HepG2 (cell line): ENCODE results near the gene ATP2A2. TPM values are rescaled to one million over a fixed set of nuclear protein-coding genes. Genes with fewer than 3 reads are reported as not detected.

Experiments used
- ATAC-seq: fragments of 200-7000 bp; cut with Tn5 transposase; 3 replicates; pipeline ENCODE4 v1.9.1; 2020; ENCODE audit warnings: mild to moderate bottlenecking, moderate library complexity
- BruUV-seq: library from RNA; stranded (reverse); fragments of 400-500 nt; replicated peaks from 2 replicates; lab custom pipeline; 2021; lab: Mats Ljungman, UMichigan
- CTCF ChIA-PET: fragments of 300-600 bp; formaldehyde crosslinking; extraction: SDS; loops from one replicate; lab custom pipeline; 2021; ENCODE audit warnings: low total read pairs, inconsistent platforms, low intra/inter-chr PET ratio; lab: Yijun Ruan, JAX
- POLR2A ChIA-PET: fragments of 350-600 bp; sonication (Branson Sonifier 250); formaldehyde crosslinking; loops from one replicate; lab custom pipeline; 2020; ENCODE audit warnings: antibody characterized with exemption, inconsistent platforms; lab: Yijun Ruan, JAX
- DNase-seq: peaks from one replicate; pipeline ENCODE4 v3.0.0-alpha.2; 2015; ENCODE audit warnings: low spot score
- FAIRE-seq: peaks from 3 replicates; lab custom pipeline; 2011; peaks lifted over from hg19 to GRCh38; lab: Jason Lieb, UNC
- H2AFZ ChIP-seq: one replicate; pipeline ENCODE4 v1.6.1; 2011; ENCODE audit warnings: low read length, inconsistent platforms
- H3K27ac ChIP-seq: fragments of 300-600 bp; 3 replicates; pipeline ENCODE4 v1.8.0; 2011; ENCODE audit warnings: mixed run types, mild to moderate bottlenecking, mixed read lengths, low read length, inconsistent platforms; ENCODE audit not compliant: insufficient read depth; ENCODE audit errors: extremely low read length
- H3K27me3 ChIP-seq, 2 experiments: fragments of 200-600 bp in 1 of 2; 2 replicates in 1 of 2; 3 replicates in 1 of 2; pipeline versions ENCODE4 v1.6.0 to v1.8.0; 2011; ENCODE audit warnings: low read length in 2 of 2, mild to moderate bottlenecking in 2 of 2, moderate library complexity in 2 of 2, inconsistent platforms in 1 of 2; ENCODE audit not compliant: insufficient read depth in 2 of 2, control insufficient read depth in 1 of 2
- H3K36me3 ChIP-seq, 2 experiments: fragments of 200-600 bp in 1 of 2; replicated peaks in 1 of 2; 2 replicates in 1 of 2; 3 replicates in 1 of 2; pipeline versions ENCODE4 v1.5.1 to v1.8.0; 2011; ENCODE audit warnings: low read length in 2 of 2, inconsistent platforms in 1 of 2; ENCODE audit not compliant: insufficient read depth in 2 of 2, control insufficient read depth in 1 of 2
- H3K4me1 ChIP-seq: 2 replicates; pipeline ENCODE4 v1.5.1; 2012; ENCODE audit warnings: low read length, inconsistent platforms; ENCODE audit not compliant: insufficient read depth
- H3K4me2 ChIP-seq: 2 replicates; pipeline ENCODE4 v1.6.0; 2011; ENCODE audit warnings: low read depth, low read length, inconsistent platforms
- H3K4me3 ChIP-seq, 3 experiments: fragments of 200-600 bp in 1 of 3; sonication (generic), shearing (Covaris generic) in 1 of 3; replicated peaks in 1 of 3; 2 replicates each; pipeline ENCODE4 v1.5.1; 2011 to 2016; ENCODE audit warnings: low read length in 3 of 3, inconsistent platforms in 2 of 3, low read depth in 2 of 3, mild to moderate bottlenecking in 2 of 3, control low read depth in 1 of 3, mixed read lengths in 1 of 3; ENCODE audit not compliant: insufficient read depth in 1 of 3
- H3K79me2 ChIP-seq: one replicate; pipeline ENCODE4 v1.6.1; 2011; ENCODE audit warnings: low read length, inconsistent platforms; ENCODE audit not compliant: insufficient read depth
- H3K9ac ChIP-seq: 2 replicates; pipeline ENCODE4 v1.6.0; 2011; ENCODE audit warnings: mild to moderate bottlenecking, low read depth, low read length, inconsistent platforms; ENCODE audit not compliant: insufficient read depth
- H3K9me3 ChIP-seq: 2 replicates; pipeline ENCODE4 v1.5.1; 2012; ENCODE audit warnings: mild to moderate bottlenecking, low read length
- H4K20me1 ChIP-seq: 2 replicates; pipeline ENCODE4 v1.6.0; 2011; ENCODE audit warnings: inconsistent platforms, mild to moderate bottlenecking, low read length, moderate library complexity; ENCODE audit not compliant: insufficient read depth
- ATF7 ChIP-seq, 2 experiments: fragments of 450-650 bp in 1 of 2; sonication (generic) in 1 of 2; formaldehyde crosslinking in 1 of 2; IDR thresholded peaks; 2 replicates each; pipeline versions ENCODE4 v1.4.0 to v1.6.1; 2016 to 2020; ENCODE audit warnings: antibody characterized with exemption in 1 of 2, mild to moderate bottlenecking in 1 of 2, missing genetic modification reagents in 1 of 2
- CEBPG ChIP-seq: IDR thresholded peaks from 2 replicates; pipeline ENCODE4 v1.6.1; 2016
- FOXO1 ChIP-seq: sonication (generic); formaldehyde crosslinking; IDR thresholded peaks from 2 replicates; pipeline ENCODE4 v1.4.0; 2020; ENCODE audit warnings: missing genetic modification reagents
- GPN1 ChIP-seq: sonication (generic); formaldehyde crosslinking; IDR thresholded peaks from 2 replicates; pipeline ENCODE4 v1.5.1; 2020; ENCODE audit warnings: missing genetic modification reagents, borderline replicate concordance
- MXI1 ChIP-seq: IDR thresholded peaks from 3 replicates; pipeline ENCODE4 v1.6.1; 2012; ENCODE audit warnings: low read depth, low read length, inconsistent platforms, borderline replicate concordance
- NFRKB ChIP-seq: fragments of 450-650 bp; IDR thresholded peaks from 2 replicates; pipeline ENCODE4 v1.6.1; 2017
- RNF2 ChIP-seq: fragments of 450-650 bp; conservative IDR thresholded peaks from 2 replicates; pipeline ENCODE4 v1.6.1; 2016; ENCODE audit warnings: low read depth
- SOX5 ChIP-seq: IDR thresholded peaks from 2 replicates; pipeline ENCODE4 v1.6.1; 2016; ENCODE audit warnings: borderline replicate concordance
- STAT5B ChIP-seq: sonication (generic); formaldehyde crosslinking; IDR thresholded peaks from 2 replicates; pipeline ENCODE4 v1.4.0; 2020; ENCODE audit warnings: missing genetic modification reagents
- ZBTB2 ChIP-seq: sonication (generic); formaldehyde crosslinking; IDR thresholded peaks from 2 replicates; pipeline ENCODE4 v1.8.0; 2022; ENCODE audit warnings: low read depth, missing genetic modification reagents
- ZKSCAN5 ChIP-seq: sonication (generic); formaldehyde crosslinking; IDR thresholded peaks from 2 replicates; pipeline ENCODE4 v1.5.1; 2020; ENCODE audit warnings: mild to moderate bottlenecking, missing genetic modification reagents
- ZNF292 ChIP-seq: sonication (generic); formaldehyde crosslinking; IDR thresholded peaks from 2 replicates; pipeline ENCODE4 v1.8.1; 2022; ENCODE audit warnings: mild to moderate bottlenecking, low read depth, missing genetic modification reagents, borderline replicate concordance
- ZNF329 ChIP-seq: sonication (generic); formaldehyde crosslinking; IDR thresholded peaks from 2 replicates; pipeline ENCODE4 v1.9.0; 2021; ENCODE audit warnings: low read depth, mild to moderate bottlenecking, missing genetic modification reagents
- ZNF343 ChIP-seq: sonication (generic); formaldehyde crosslinking; IDR thresholded peaks from 2 replicates; pipeline ENCODE4 v1.4.0; 2020; ENCODE audit warnings: mild to moderate bottlenecking, missing genetic modification reagents
- ZNF556 ChIP-seq: sonication (generic); formaldehyde crosslinking; IDR thresholded peaks from 2 replicates; pipeline ENCODE4 v1.4.0; 2020; ENCODE audit warnings: mild to moderate bottlenecking, missing genetic modification reagents, borderline replicate concordance
- ZNF567 ChIP-seq: sonication (generic); formaldehyde crosslinking; IDR thresholded peaks from 2 replicates; pipeline ENCODE4 v1.8.1; 2023; ENCODE audit warnings: mild to moderate bottlenecking, missing genetic modification reagents, borderline replicate concordance
- ZNF577 ChIP-seq: sonication (generic); formaldehyde crosslinking; IDR thresholded peaks from 2 replicates; pipeline ENCODE4 v1.4.0; 2020; ENCODE audit warnings: mild to moderate bottlenecking, low read depth, missing genetic modification reagents, borderline replicate concordance
- ZNF598 ChIP-seq: sonication (generic); formaldehyde crosslinking; IDR thresholded peaks from 2 replicates; pipeline ENCODE4 v1.5.1; 2020; ENCODE audit warnings: mild to moderate bottlenecking, missing genetic modification reagents, borderline replicate concordance
- ZNF891 ChIP-seq: sonication (generic); formaldehyde crosslinking; IDR thresholded peaks from 2 replicates; pipeline ENCODE4 v1.5.0; 2020; ENCODE audit warnings: mild to moderate bottlenecking, missing genetic modification reagents
- WGBS: methylation state at CpG from one replicate; pipeline ENCODE4 v1.1.6; 2017; ENCODE audit warnings: low lambda C conversion rate; 5-methylcytosine and 5-hydroxymethylcytosine counted together
- in situ Hi-C: cut with HindIII; loops from 2 replicates; pipeline ENCODE4 v1.10.0; 2017; ENCODE audit warnings: low pct_unique_long_range_greater_than_20kb; ENCODE audit not compliant: extremely low pct_ligation_motif_present
- intact Hi-C: fragments of 100-400 bp; cut with micrococcal nuclease; formaldehyde crosslinking; loops from one replicate; pipeline ENCODE4 v1.10.0; 2022; ENCODE audit not compliant: unreplicated experiment
- polyA plus RNA-seq, 8 experiments: library from polyadenylated mRNA; depleted of rRNA in 3 of 8; stranded (reverse) in 7 of 8; unstranded in 1 of 8; fragments of >200 nt; fragmentation: Illumina TruSeq in 4 of 8; extraction: Trizol in 4 of 8; gene quantifications; 2 replicates each; pipeline versions ENCODE4 v1.2.1 to v1.2.3, GENCODE V29; 2011 to 2016; ENCODE audit warnings: low read depth in 4 of 8, missing spikeins in 1 of 8, mixed read lengths in 1 of 8; ENCODE audit not compliant: insufficient read depth in 1 of 8
- total RNA-seq, 5 experiments: library from RNA; depleted of rRNA; stranded (reverse); fragments of >200 nt; fragmentation: Illumina TruSeq; extraction: Trizol; gene quantifications; 2 replicates each; pipeline ENCODE4 v1.2.3, GENCODE V29; 2016; ENCODE audit warnings: low read depth in 1 of 5

Gene ATP2A2
- total and polyA plus RNA-seq, 2 of the 13 experiments (the other 11 are each of a cell fraction or from before 2014, with no cell fraction given) = 35.4 to 85.5 TPM

- WGBS = 77% methylated on average over 15 of the region's 15 CpGs
- Histone ChIP-seq H3K27ac (no peak overlapping the region), H2AFZ (peak overlapping the region; percentile 54), H3K4me3 (peak overlapping the region in 1 of 3 experiments; percentile 43; a peak in 1 of 6 replicates), H3K79me2 (no peaks in the 10 kb centered on the region), H3K9me3 (no peaks in the 10 kb centered on the region), H3K4me1 (peaks cover 30% of the 10 kb centered on the region), H3K4me2 (peak overlapping the region; percentile 56; the same call in 1 of the 2 replicates), H3K27me3 (no peaks in the 10 kb centered on the region; a peak in 1 of 5 replicates), H3K36me3 (peaks cover 3 to 4% of the 10 kb centered on the region in 2 experiments; a peak in 3 of 5 replicates), H3K9ac (peak overlapping the region; percentile 44; the same call in 1 of the 2 replicates), H4K20me1 (no peaks in the 10 kb centered on the region)
- no TSS peak for BruUV-seq
- FAIRE-seq (no peak), ATAC-seq (peak; percentile 17; the same call in 2 of the 3 replicates), DNase-seq (no peak)
- ChIA-PET POLR2A (no interaction called here), CTCF (no interaction called here)
- in situ Hi-C loops (no loop called here), intact Hi-C loops (no loop called here)
- TF ChIP-seq ZNF577 (CRISPR knock-in tag) (no peak), GPN1 (CRISPR knock-in tag) (no peak), ZNF329 (CRISPR knock-in tag) (0 out of 2 replicates have a peak, but pooled peaks have one; percentile 23), ZNF891 (CRISPR knock-in tag) (0 out of 2 replicates have a peak, but pooled peaks have one; percentile 50), MXI1 (no peak)
Measured at GRCh38 chr12:110367181-110367864, 86.3 kb downstream of the ATP2A2 start.

- TF ChIP-seq ZNF292 (CRISPR knock-in tag) (no peak), ZNF556 (CRISPR knock-in tag) (no peak), ZBTB2 (CRISPR knock-in tag) (no peak), ZNF567 (CRISPR knock-in tag) (no peak), ZNF343 (no peak), ZKSCAN5 (no peak), FOXO1 (CRISPR knock-in tag) (no peak), SOX5 (no peak), CEBPG (CRISPR knock-in tag) (no peak), ATF7 (IDR thresholded peaks at IDR 0.05) (no peak), ATF7 (CRISPR knock-in tag; IDR thresholded peaks at IDR 0.05) (no peak), NFRKB (no peak), STAT5B (CRISPR knock-in tag) (no peak), RNF2 (no peak), ZNF598 (CRISPR knock-in tag) (no peak)
- in situ Hi-C loops (no loop called here), intact Hi-C loops (no loop called here)
- DNase-seq = no peak
- no peak for ATAC-seq
- no peak overlapping the region for H2AFZ ChIP-seq
- POLR2A ChIA-PET = no interaction called here
- no peak for FAIRE-seq
- no peak overlapping the region for H3K9ac ChIP-seq
- H3K4me1 ChIP-seq = peaks cover 30% of the 10 kb centered on the region
- H3K27ac ChIP-seq = no peak overlapping the region
- no peak overlapping the region for H3K4me3 ChIP-seq
- H3K27me3 ChIP-seq = no peaks in the 10 kb centered on the region; a peak in 1 of 5 replicates
- peaks cover 15 to 27% of the 10 kb centered on the region in 2 experiments; a peak in 4 of 5 replicates for H3K36me3 ChIP-seq
- CTCF ChIA-PET = no interaction called here
- no peaks in the 10 kb centered on the region for H3K79me2 ChIP-seq
- no peaks in the 10 kb centered on the region for H4K20me1 ChIP-seq
- 95% methylated on average over 8 of the region's 8 CpGs for whole genome bisulfite sequencing
- BruUV-seq = no TSS peak
- no peaks in the 10 kb centered on the region for H3K9me3 ChIP-seq
- no peak overlapping the region for H3K4me2 ChIP-seq
Measured at GRCh38 chr12:110369992-110370391, 88.9 kb downstream of the ATP2A2 start.
